OCI-LY3 (cell line): ENCODE results near the gene PTPRN2.

ENCODE experiments used
- EZH2phosphoT487 ChIP-seq: fragments of 200-600 bp; shearing (Covaris generic); IDR thresholded peaks from 2 replicates; pipeline ENCODE4 v1.6.1; 2018; ENCODE audit warnings: antibody characterized with exemption, mixed run types, low read depth
- TF ChIP-seq, protein P1 (sequence below): fragments of 200-600, 300-600 bp; sonication (generic); IDR thresholded peaks from 2 replicates; pipeline ENCODE4 v1.5.1; 2014; ENCODE audit warnings: antibody characterized with exemption, low read length, low read depth

DNA sequence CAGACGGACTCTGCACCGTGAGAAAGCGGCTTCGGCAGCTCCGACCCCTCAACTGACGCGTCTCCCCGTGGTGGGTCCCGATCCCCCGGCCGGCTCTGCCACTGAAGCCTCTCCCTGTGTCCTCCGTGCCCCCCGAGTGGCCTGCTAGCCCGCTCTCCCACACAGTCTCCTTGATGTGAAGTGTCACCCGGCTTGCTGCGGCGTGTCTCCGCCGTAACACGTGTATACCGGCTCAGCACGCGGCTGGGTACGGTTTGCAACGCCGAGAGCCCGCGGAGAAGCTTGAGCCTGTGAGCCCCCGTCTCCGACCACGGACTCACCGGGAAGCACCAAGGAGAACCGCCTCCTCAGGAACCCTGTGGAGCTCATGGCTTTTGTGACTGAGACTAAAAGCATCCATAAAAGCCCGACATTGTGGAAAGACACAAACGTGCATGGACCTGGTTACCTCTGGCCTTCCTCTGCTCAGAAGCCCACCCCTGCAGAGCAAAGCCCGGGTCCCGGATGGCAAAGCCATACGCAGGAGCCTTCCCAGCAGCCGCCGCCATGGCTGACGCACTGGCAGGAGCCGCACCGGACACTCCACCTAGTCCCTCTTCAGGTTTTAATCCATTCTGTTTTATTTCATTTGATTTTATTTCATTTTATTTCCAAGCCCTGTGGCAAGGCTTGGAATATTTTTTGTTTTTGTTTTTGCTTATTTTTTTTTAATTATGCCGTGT is 17.0 kb downstream of the PTPRN2 start:
- TF ChIP-seq, protein P1, sequence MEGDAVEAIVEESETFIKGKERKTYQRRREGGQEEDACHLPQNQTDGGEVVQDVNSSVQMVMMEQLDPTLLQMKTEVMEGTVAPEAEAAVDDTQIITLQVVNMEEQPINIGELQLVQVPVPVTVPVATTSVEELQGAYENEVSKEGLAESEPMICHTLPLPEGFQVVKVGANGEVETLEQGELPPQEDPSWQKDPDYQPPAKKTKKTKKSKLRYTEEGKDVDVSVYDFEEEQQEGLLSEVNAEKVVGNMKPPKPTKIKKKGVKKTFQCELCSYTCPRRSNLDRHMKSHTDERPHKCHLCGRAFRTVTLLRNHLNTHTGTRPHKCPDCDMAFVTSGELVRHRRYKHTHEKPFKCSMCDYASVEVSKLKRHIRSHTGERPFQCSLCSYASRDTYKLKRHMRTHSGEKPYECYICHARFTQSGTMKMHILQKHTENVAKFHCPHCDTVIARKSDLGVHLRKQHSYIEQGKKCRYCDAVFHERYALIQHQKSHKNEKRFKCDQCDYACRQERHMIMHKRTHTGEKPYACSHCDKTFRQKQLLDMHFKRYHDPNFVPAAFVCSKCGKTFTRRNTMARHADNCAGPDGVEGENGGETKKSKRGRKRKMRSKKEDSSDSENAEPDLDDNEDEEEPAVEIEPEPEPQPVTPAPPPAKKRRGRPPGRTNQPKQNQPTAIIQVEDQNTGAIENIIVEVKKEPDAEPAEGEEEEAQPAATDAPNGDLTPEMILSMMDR = no peak
- no peak for TF ChIP-seq EZH2phosphoT487
